RCC 7860 (cell line): ENCODE results near the gene G3BP2.
"Not testable (repeated sequence)": the region's sequence is repeated elsewhere in the genome, so short reads cannot be mapped to it uniquely, and the experiment has no call there.

ENCODE experiments used
- DNase-seq: peaks from one replicate; pipeline ENCODE4 v3.0.0-alpha.2; 2015; ENCODE audit warnings: low spot score
- FAIRE-seq: peaks from 2 replicates; lab custom pipeline; 2012; peaks lifted over from hg19 to GRCh38; lab: Jason Lieb, UNC

The G3BP2 gene

DNA sequence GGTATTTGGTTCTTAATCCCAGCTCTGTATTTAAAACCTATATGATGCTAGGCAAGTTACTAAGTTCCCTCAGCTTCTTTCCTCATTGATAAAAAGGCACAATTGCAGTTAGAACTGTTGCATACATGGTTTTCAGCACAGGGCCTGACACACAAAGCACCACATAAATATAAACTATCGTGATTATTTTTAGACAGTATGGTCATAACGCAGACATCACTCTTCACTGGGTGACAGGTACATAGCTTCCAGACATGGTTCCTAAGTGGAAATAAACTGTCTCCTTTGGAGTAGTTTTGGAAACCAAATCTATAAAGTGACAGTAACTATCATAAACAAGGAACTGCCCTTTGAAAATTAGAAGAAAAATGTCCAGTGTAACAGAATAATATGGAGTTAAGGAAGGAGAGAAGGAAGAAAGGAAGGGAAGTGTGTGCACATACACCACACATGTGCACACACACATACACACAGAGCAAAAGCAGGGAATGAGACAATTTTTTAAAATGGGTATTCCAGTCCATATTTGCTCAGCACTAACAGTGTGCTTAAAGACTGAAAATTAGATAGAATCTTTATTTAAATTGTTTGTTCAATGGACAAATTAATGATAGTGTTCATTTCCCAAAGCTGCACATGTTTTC, 12.5 kb upstream of the G3BP2 start:
- no peak for DNase-seq
- no peak for FAIRE-seq

GRCh38 chr4:75683482-75684155, 10.4 kb upstream of the G3BP2 start:
- DNase-seq (no peak), FAIRE-seq (no peak)

- FAIRE-seq (no peak), DNase-seq (no peak)
Observed at GRCh38 chr4:75679876-75680575, 6.8 kb upstream of the G3BP2 start.

GRCh38 chr4:75678965-75679364, 5.8 kb upstream of the G3BP2 start:
- DNase-seq (no peak), FAIRE-seq (no peak)

- FAIRE-seq = no peak
- no peak for DNase-seq
Observed at GRCh38 chr4:75678473-75678872, 5.3 kb upstream of the G3BP2 start.

DNA sequence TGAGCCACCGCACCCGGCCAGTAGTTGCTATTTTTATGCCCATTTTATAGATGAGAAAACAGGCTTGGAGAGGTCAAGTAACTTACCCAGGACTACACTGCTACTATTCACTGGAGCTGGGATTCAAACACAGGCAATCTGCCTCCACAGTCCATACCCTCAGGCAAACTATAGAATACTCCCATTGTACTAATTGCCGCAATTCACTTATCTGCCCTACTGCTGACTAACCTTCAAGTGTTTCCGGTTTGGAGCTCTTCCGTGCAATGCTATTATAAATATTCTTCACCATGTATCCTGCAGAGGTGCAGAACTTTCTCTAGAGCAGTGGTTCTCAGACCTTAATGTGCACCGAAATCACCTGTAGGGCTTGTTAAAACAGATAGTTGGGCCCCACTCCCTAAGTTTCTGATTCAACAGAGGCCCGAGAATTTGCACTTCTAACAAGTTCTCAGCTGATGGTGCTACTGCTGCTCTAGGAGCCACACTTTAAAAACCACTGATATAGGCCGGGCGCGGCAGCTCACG, 1.9 kb upstream of the G3BP2 start:
- DNase-seq = no peak
- no peak for FAIRE-seq

GRCh38 chr4:75673959-75674328, 733 bp upstream of the G3BP2 start:
- DNase-seq (no peak), FAIRE-seq (no peak)

DNA sequence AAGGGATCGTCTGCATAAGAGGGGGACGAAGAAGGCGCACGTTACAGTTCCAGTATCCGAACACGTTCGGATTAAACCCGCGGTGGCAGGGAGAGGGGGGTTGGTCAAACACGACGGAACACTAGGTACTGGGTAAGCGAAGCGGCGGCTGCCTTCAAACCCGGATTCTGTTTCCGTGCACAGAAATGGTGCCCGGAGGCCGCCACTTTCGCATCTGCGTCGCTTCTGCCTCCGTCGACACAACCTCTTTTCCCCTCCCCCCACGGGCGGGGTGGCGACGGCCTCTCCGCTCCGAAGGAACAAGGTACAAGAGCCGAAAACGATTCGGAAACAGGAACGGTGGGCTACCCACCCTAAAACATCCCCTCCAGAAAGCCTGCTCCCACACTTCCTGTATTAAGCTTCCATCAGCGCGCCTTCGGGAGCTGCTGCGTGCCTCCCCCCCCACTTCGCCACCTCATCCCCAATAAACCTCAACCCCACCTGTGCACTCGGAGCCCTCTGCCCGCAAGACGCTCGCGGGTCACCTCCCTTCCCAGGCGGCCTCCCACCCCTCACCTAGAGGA, 667 bp downstream of the G3BP2 start:
- FAIRE-seq (no peak), DNase-seq (peak; percentile 20)

DNA sequence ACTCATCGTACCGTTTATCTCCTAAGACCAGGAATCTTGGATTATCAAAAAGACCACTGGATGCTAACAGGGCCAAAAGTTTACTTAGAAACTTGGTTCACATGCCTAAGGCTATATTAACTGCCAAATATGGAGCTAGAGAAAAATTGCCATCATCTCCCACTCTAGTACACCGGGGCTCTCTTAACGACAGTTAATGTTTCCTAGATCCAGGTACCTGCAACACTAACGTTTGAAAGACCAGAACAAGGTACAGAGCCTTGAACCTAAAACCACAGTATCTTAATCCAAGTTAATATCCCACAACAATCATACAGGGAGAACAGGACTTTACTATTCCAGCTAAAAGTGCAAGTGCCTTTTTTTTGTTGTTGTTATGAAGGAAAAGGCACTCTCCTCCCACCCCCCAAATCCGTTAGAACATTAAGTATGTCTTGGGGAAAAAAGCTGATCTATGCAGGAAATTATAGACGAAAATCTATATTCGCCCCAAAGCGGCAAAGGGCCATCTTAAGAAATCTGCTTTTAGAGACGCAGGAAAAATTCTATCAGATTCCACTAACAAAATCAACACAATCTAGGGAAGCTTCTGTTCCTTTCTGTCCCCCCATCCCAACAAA, 1.3 kb downstream of the G3BP2 start:
- DNase-seq = no peak

GRCh38 chr4:75668596-75668995, 4.6 kb downstream of the G3BP2 start:
- FAIRE-seq (no peak), DNase-seq (no peak)

More for the DNA sequence above, 1.3 kb downstream of the G3BP2 start:
- no peak for FAIRE-seq

DNA sequence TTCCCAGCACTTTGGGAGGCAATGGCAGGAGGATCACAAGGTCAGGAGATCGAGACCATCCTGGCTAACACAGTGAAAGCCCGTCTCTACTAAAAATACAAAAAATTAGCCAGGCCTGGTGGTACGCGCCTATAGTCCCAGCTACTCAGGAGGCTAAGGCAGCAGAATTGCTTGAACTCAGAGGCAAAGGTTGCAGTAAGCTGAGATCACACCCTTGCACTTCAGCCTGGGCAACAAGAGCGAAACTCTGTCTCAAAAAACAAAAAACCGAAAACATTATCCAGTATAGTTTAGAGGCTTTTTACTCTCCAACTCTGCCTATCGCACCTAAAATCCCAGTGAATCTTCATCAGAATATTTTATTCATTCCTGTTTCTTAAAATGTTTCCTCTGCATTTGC, 5.6 kb downstream of the G3BP2 start:
- FAIRE-seq, DNase-seq: not testable (repeated sequence)

GRCh38 chr4:75666299-75666698, 6.9 kb downstream of the G3BP2 start:
- FAIRE-seq = no peak

GRCh38 chr4:75664604-75665003, 8.6 kb downstream of the G3BP2 start:
- FAIRE-seq, DNase-seq: not testable (repeated sequence)

More at GRCh38 chr4:75666299-75666698, 6.9 kb downstream of the G3BP2 start:
- DNase-seq = no peak

DNA sequence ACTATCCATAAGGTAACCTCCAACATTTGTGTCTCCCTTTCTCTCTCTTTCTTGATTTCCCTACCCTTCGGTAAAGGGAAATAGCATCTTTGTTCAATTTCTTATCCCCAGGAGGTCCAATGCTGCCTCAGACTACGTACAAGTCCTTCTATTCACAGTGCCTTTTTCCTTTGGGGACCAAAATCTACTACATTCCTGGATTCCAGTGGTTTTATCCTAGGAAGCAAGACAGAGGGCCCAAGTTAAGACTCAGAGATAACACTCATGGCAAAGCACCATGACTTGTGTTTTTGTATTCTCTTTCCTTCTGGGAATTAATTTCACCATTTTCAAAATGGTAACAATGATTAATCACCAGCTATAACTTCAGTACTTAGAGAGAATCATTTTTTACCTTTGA, 10.6 kb downstream of the G3BP2 start:
- FAIRE-seq = no peak
- no peak for DNase-seq

DNA sequence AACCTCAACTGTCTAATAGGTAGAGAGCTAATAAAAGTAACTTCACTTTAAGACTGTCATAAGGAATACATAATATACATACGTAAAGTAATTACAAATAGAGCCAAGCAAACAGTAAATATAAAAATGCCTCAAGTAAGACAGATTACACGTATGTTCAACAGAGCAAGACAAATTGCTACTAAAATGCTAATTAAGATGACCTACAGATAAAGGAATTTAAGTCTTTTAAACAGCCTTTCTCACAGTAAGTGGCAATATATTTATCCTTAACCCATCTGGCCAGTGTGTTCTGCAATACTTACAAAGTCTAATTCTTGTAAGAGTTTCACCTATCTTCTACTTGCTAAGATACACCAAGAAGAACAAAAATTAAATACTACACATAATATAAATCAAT, 12.7 kb downstream of the G3BP2 start:
- no peak for FAIRE-seq
- no peak for DNase-seq

- FAIRE-seq (no peak), DNase-seq (no peak)
Observed at GRCh38 chr4:75659512-75660031, 13.6 kb downstream of the G3BP2 start.

- no peak for DNase-seq
- FAIRE-seq = peak; percentile 53
Observed at GRCh38 chr4:75658876-75659275, 14.3 kb downstream of the G3BP2 start.

GRCh38 chr4:75655562-75655961, 17.6 kb downstream of the G3BP2 start:
- DNase-seq (no peak), FAIRE-seq (no peak)

GRCh38 chr4:75654905-75655304, 18.3 kb downstream of the G3BP2 start:
- FAIRE-seq (no peak), DNase-seq (no peak)

DNA sequence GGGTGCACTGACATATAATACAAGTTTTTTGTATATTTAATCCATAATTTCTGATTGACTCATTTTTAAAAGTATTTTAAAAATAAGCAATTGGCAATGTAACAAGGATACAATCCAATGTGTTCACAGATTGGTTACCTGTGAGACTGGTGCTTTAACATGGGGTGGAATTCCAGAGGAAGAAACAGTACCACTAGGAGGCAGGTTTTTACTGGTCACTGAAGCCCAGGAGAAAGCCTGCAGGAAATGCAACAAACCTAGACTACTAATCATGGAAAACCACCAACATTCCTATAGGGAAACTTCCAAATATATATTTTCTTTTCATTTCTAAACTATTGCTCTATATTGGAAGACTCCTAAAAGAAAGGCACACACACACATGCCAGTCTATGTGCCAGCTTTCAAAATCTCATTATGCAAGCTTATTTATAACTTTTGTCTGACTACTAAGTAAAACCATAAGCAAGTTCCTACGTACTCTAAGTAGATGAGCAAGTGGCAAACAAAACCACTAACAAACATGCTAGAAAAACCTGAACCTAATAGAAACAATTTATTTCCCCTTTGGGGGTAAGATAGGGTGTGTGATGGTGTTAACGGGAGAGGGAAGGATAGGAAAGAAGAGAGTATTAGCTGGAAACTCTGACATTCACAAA, 19.2 kb downstream of the G3BP2 start:
- FAIRE-seq = no peak
- DNase-seq = no peak
